Panc1 (cell line): ENCODE data around the gene PLEKHN1.

Experiments used
- POLR2AphosphoS5 ChIP-seq: IDR thresholded peaks from 2 replicates; pipeline ENCODE4 v1.6.1; 2012; ENCODE audit warnings: mild to moderate bottlenecking, low read depth, low read length, moderate library complexity
- TF ChIP-seq, protein P1 (sequence below), 2 experiments: IDR thresholded peaks; 2 replicates each; pipeline ENCODE4 v1.6.1; 2011 to 2012; ENCODE audit warnings: low read depth in 2 of 2, control low read depth in 1 of 2, low read length in 1 of 2, mild to moderate bottlenecking in 1 of 2, moderate library complexity in 1 of 2; ENCODE audit not compliant: insufficient read depth in 1 of 2
- TF ChIP-seq, protein P2 (sequence below): fragments of 450-650 bp; IDR thresholded peaks from 2 replicates; pipeline ENCODE4 v1.5.1; 2017; ENCODE audit warnings: mild to moderate bottlenecking

DNA sequence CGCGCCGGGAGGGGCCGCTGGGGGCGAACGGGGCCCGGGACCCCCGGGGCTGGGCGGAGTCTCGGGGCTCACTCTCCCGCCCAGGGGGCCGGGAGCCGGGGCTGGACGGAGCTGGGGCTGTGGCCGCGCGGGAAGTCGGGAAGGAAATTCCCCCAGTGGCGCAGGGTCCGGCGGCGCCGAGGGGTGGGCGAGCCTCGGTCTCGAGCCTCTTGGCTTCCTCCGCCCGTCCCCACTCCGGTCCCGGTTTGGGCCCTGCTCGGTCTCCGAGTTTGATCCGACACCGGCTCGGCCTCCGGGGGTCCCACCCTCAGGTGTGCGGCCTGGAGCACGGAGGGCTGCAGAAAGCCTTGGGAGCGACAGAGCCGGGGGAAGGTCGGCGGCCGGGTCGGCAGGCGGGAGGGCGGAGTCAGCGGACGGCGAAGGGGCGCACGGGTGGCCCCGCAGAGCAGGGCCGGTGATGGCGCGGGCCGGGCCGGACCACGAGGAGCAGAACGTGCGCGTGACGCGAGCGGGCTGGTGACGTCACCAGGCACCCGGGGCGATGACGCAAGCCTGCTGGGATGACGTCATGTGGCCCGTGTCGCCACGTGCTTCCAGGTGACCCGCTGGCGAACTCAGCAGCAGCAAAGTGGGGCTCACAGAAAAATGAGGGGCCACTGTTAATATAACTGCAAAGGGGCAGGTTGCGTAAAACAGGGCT is 34.2 kb downstream of the PLEKHN1 start:
- TF ChIP-seq POLR2AphosphoS5, result no peak
- TF ChIP-seq, protein P1, sequence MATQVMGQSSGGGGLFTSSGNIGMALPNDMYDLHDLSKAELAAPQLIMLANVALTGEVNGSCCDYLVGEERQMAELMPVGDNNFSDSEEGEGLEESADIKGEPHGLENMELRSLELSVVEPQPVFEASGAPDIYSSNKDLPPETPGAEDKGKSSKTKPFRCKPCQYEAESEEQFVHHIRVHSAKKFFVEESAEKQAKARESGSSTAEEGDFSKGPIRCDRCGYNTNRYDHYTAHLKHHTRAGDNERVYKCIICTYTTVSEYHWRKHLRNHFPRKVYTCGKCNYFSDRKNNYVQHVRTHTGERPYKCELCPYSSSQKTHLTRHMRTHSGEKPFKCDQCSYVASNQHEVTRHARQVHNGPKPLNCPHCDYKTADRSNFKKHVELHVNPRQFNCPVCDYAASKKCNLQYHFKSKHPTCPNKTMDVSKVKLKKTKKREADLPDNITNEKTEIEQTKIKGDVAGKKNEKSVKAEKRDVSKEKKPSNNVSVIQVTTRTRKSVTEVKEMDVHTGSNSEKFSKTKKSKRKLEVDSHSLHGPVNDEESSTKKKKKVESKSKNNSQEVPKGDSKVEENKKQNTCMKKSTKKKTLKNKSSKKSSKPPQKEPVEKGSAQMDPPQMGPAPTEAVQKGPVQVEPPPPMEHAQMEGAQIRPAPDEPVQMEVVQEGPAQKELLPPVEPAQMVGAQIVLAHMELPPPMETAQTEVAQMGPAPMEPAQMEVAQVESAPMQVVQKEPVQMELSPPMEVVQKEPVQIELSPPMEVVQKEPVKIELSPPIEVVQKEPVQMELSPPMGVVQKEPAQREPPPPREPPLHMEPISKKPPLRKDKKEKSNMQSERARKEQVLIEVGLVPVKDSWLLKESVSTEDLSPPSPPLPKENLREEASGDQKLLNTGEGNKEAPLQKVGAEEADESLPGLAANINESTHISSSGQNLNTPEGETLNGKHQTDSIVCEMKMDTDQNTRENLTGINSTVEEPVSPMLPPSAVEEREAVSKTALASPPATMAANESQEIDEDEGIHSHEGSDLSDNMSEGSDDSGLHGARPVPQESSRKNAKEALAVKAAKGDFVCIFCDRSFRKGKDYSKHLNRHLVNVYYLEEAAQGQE (IDR thresholded peaks at IDR 0.05; ENCODE audit: insufficient read depth in 1 of 2, low read depth in 2 of 2, low read length in 1 of 2), result no peak; a peak in 1 of 4 replicates
- TF ChIP-seq, protein P2, sequence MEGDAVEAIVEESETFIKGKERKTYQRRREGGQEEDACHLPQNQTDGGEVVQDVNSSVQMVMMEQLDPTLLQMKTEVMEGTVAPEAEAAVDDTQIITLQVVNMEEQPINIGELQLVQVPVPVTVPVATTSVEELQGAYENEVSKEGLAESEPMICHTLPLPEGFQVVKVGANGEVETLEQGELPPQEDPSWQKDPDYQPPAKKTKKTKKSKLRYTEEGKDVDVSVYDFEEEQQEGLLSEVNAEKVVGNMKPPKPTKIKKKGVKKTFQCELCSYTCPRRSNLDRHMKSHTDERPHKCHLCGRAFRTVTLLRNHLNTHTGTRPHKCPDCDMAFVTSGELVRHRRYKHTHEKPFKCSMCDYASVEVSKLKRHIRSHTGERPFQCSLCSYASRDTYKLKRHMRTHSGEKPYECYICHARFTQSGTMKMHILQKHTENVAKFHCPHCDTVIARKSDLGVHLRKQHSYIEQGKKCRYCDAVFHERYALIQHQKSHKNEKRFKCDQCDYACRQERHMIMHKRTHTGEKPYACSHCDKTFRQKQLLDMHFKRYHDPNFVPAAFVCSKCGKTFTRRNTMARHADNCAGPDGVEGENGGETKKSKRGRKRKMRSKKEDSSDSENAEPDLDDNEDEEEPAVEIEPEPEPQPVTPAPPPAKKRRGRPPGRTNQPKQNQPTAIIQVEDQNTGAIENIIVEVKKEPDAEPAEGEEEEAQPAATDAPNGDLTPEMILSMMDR, result no peak
